GM19239 (cell line): Measurements from ENCODE around the gene TYW1B.
"Not testable (repeated sequence)": the region's sequence is repeated elsewhere in the genome, so short reads cannot be mapped to it uniquely, and the experiment has no call there.

Experiments used
- DNase-seq: peaks from one replicate; pipeline ENCODE4 v3.0.0; 2011; ENCODE audit warnings: low spot score; ENCODE audit not compliant: insufficient read length
- FAIRE-seq: peaks from 2 replicates; lab custom pipeline; 2011; peaks lifted over from hg19 to GRCh38; lab: Jason Lieb, UNC

The TYW1B gene

DNA sequence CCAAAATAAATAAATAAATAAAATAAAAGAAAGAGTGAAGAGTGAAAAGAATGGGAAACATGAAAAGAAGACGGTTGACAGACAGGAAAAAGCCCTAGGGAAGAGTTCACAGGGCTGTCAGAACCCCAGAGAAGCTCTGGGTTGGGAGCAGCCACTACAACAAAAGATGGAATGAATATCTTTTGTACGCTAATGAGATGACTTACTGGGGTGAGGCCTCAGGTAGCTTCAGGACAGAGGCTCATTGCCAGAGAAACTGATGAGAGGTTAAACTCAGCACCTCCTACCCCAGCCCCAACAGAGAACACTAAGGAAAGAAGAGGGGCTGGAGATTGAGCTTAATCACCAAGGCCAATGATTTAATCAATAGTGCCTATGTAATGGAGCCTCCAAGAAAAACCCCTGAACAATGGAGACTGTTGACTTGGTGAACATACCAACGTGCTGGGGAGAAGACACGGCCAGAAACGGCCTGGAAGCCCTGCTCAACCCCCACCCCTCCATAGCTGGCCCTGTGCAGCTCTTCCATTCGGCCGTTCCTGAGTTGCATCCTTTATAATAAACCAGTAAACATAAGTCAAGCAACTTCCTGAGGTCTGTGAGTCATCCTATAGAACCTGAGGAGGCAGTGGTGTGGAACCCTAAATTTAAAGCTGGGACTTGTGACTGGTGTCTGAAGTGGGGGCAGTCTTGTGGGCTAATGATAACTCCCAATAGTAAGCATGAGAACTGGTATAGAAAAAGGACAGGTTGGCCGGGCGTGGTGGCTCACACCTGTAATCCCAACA is 11.4 kb downstream of the TYW1B start:
- DNase-seq, FAIRE-seq: not testable (repeated sequence)

DNA sequence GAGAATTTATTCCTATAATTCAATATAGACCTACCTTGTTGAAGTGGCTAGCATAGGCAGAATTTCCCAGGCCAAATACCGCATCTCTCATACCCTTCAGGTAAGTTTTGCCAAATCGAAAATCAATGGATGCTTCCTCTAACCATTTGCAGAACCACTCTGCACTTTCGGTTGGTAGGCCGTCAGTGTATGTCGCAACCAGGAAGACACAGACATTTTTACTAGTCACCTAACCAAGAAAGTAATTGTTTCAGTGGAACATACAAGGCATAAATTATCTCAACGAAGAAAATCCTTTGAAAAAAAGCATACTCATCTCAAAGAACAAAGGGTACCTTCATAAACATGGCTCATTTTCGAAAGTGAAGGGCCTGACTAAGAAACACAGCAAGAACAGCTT is 17.6 kb downstream of the TYW1B start:
- not testable (repeated sequence) for FAIRE-seq, DNase-seq

DNA sequence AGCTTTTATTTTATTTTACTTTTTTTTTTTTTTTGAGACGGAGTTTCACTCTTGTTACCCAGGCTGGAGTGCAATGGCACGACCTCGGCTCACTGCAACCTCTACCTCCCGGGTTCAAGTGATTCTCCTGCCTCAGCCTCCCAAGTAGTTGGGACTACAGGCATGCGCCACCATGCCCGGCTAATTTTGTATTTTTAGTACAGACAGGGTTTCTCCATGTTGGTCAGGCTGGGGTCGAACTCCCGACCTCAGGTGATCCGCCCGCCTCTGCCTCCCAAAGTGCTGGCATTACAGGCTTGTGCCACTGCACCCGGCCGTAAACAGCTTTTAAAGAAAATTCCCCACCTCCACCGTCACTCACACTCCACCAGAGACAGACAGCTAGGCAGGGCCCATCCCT is 19.5 kb downstream of the TYW1B start:
- not testable (repeated sequence) for FAIRE-seq, DNase-seq

DNA sequence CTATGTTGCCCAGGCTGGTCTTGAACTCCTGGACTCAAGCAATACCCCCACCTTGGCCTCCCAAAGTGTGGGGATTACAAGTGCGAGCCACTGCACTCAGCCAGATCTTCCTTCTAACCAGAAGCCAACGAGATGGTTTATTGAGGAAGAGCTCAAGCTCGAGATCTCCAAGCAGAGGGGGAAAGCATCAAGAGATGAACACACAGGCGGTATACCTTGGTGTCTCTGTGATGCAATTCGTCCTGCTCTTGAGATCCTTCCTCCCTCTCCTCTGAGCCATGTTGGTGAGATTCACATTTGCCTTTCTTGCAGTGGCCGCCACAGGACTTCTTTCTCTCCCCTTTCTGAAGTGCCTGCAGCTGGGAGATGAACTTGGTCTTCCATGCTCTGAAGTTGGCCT is 21.1 kb downstream of the TYW1B start:
- DNase-seq, FAIRE-seq: not testable (repeated sequence)

DNA sequence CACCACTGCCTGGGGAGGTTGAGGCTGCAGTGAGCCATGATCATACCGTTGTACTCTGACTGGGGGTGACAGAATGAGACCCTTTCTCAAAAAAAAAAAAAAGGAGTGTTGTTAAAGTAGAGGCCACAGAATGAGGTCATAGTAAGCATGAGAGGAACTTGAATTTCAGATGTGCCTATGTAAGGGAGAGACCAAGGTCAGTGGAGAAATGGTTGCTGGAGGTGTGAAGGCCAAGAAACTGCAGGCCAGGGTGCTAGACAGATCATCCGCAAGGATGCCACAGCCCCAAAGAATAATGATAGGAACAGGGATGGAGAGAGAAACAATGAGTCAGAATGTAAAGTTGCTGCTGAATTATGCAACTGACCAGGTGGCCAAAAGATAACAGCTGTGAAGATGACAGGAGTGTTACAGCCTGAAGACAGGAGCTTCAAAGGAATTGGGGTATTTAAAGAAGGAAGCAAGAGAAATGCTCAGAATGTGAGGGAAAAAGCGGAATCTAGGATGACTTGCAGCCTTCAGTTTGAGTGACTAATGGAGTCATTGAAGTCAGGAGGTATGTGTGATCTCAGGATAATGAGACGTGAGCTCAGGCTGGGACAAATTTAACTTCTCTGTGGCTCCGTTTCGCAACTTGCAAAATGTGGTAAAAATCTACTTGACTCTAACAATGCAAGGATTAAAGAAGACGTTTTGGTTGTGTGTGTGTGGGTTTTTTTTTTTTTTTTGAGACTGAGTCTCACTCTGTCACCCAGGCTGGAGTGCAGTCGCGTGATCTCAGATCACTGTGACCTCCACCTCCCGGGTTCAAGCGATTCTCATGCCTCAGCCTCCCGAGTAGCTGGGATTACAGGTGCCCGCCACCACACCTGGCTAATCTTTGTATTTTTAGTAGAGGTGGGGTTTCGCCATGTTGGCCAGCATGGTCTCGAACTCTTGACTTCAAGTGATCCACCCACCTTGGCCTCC is 22.2 kb downstream of the TYW1B start:
- FAIRE-seq (no peak), DNase-seq (no peak)

DNA sequence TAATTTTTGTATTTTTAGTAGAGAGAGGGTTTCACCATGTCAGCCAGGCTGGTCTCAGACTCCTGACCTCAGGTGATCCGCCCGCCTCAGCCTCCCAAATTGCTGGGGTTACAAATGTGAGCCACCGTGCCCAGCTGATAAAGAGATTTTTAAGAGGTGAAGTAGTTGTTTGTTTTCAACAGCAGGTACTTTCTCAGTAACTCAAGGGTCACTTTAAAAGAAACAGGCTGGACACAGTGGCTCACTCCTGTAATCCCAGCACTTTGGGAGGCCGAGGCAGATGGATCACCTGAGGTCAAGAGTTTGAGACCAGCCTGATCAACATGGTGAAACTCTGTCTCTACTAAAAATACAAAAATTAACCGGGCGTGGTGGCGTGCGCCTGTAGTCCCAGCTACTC is 24.2 kb downstream of the TYW1B start:
- not testable (repeated sequence) for DNase-seq, FAIRE-seq

DNA sequence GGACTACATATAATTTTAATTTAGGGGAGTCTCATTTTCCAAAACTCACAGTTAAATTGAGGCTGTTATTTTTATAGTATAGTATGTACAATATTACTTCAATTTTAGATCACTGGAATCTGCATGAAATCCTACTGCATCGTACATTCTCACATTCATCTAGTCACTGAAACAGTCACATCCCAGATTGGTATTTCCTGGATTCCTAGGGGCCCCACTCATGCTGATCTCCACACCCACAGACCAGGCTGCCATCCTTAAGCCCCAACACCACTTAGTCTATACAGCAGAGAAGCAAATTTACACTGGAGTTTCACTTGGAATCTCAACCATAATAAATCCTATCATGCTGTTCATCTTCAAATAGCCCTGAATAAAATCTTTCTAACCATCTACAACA is 26.4 kb downstream of the TYW1B start:
- not testable (repeated sequence) for FAIRE-seq

DNA sequence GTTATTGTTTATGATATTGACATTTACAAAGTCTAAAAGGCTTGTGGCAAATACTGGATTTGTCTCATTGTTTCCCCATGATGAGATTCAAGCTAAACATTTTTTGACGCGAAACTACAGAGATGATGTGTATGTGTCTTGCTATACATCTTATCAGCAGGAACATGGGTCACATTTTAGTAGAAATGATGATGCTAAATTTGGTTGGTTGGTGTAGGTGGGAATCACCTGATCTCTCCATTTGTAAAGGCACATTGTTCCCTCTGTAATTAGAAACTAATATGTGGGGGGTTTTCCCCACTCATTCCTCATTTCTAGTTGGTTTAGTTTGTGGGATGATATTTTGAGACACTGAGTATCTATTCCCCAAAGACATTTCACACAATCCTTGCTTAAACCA is 32.6 kb downstream of the TYW1B start:
- FAIRE-seq, DNase-seq: not testable (repeated sequence)

More for the DNA sequence above, 26.4 kb downstream of the TYW1B start:
- not testable (repeated sequence) for DNase-seq

DNA sequence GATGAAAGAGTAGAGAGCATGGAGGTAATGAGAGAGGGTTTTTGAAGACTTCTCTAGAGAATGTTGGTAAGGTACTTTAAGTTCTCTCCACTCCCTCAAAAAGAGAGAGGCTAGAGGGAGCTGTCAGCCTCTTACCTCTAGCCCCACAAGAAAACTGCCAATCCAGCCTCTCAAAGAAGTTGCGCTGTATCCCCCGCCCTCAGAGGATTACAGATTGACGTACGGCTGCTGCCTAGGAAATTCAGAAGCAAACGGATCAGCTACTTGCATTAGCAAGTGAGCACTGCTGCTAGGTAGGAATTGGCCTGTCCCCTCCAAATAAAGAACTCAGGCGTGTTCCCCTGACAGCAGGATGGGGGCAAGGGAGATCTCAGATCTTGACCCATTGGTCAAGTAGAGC is 34.2 kb downstream of the TYW1B start:
- FAIRE-seq (no peak), DNase-seq (no peak)

DNA sequence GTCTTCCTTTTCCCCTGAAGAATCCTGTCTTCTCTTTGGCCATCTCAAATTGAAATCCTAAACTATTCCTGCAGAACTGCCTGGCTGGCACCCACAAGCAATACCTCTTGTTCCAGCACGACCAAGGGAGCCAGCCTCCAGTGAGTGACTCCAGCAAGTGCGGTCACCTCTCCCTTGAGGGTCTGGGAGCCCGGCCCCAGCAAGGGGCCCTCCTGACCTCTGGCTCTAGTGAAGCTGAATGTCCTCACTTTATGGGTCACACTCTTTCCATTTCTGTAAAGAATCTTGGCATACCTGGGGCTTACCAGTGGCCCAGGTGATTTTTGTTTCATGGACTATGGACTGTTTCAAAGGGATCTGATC is 37.3 kb downstream of the TYW1B start:
- DNase-seq, FAIRE-seq: not testable (repeated sequence)

DNA sequence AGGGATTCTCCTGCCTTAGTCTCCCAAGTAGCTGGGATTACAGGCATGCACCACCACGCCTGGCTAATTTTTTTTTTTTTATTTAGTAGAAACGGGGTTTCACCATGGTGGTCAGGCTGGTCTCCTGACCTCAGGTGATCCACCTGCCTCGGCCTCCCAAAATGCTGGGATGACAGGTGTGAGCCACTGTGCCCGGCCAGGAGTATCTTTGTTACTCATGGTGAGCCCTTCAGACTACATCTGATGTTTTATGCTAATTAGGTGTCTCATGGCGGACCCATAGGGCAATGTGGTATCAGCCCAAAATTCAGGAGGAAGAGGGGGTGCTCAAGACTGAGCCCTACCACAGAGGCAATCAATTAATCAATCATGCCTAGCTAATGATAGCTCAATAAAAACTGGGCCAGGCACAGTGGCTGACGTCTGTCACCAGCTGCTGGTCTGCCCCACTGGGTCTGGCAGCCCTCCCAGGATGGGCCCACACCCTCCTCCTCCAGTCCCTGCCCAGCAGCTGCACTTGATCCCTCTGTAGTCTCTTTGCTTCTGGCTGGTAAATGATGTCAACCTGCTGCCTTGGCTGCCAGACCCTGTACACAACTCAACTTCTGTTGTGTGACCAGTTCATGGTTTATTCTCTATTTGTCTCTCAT is 37.8 kb downstream of the TYW1B start:
- not testable (repeated sequence) for FAIRE-seq, DNase-seq

DNA sequence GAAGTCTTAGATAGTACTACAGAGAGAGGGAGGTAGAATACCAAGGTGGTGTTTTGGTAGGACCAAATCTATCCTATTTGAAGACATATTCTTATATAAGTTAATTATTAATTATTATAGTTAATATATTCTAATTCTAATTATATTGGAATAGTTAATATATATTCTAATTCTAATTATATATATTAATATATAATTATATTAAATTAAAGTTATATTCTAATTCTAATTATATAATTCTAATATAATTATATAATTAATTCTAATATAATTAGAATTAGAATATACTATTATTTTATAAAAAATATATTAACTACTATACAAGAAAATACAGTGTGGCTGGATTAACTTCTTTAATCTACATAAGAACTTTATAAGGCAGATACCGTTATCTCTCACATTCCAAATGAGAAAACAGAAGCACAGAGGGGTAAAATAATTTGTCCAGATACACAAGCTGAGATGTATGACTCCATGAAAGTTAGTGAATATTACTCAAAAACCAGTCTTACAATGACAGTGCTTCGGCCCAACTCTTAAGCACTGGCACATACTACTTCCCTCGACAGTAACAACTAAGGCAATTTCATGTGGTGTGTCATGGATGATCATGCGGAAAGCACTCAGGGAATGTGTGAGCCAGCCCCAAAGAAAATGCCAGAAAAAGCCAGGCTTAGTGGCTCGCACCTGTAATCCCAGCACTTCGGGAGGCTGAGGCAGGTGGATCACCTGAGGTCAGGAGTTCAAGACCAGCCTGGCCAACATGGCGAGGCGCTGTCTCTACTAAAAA is 42.6 kb downstream of the TYW1B start:
- no peak for FAIRE-seq
- no peak for DNase-seq

DNA sequence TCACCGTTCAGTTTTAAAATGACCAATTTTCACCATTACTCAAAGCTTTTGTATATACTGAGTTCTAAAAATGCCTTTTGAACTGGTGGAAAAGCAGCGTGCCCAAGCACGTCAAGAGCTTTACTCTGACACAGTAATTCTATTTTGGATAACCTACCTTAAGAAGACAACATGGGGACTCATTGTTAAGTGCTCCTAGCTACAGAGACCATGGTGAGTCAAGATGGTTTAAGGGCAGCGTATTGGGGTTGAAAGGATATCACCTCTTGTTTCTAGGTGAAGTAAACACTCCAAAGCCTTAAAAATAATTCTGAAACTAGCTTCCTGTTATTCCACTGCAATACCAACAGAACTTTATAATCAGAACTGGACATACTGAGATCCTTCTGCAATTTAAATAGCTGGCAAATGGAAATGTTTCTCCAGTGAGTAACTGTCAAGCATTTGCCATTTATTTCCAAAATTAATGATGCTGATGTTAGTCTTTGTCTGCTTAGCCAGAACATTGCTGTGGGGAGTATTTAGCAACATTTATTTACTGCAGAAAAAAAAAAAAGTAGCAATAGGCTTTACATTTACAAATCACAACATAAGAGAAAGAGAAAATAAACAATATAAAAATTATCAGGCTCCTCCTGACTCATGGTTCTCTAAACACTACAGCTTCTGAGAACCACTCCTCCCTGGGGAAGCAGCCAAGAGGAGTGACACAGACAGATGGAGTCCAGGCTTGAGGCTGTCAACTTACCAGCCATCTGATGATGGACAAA is 44.2 kb downstream of the TYW1B start:
- not testable (repeated sequence) for FAIRE-seq, DNase-seq

DNA sequence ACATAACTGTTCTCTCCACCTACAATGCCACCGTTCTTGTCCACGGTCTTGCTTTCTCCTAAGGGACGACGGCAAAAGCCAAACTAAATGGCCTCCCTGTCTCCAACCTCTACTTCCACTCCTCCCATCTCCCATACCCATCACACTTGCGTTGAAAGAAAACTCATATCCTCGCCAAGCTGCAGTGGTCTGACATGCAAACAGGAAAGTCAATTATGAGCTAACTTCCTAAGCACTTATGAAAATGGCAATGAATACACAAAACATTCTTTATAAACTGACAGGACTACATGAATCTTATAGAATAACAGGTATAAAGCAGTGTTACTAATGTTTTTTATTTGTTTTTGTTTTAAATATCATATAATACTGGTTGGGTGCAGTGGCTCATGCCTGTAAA is 46.4 kb downstream of the TYW1B start:
- no peak for FAIRE-seq
- no peak for DNase-seq

DNA sequence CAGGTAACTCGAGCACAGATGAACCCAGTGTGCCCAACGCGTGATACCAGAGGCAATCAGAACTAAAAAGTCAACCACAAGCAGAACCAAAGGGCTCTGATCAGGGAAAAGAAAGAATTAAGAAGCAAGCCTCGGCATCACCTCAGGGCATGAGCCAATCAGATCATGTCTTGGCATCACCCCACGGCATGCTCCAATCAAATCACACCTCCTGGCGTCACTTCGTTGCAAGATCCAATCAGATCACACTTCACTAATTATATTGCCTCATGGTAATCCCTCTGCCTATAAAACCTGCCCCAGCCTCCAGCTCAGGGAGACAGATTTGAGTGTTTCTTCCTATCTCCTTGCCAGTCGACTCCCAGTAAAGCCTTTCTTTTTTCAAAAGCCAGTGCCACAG is 46.8 kb downstream of the TYW1B start:
- DNase-seq (no peak), FAIRE-seq (no peak)

DNA sequence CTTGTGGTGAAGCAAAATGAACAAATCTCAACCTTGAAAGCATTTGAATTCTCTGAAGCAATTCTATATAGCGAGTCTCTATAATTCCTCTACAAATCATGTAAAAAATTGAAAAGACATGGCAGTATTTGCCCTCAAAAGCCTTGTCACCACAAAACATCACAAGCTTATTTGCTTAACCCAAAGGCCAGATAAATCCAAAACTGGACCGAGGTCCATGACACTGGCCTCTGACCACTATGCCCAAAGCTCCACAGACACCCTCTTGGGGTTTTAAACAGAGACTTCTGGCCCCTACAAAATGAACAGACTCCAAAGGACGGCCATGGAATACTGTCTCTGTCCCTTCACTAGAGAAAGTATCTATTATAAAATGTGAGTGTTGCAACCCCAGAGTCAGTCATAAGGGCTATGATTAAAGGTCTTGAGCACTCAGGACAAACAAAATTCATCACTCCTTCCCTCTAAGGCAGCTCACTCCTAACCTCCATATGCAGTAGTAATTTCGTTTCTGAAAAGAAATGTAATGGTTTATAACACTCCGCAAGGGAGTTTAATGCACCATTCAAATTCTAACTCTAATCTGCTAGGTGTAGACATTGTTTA is 47.6 kb downstream of the TYW1B start:
- not testable (repeated sequence) for DNase-seq, FAIRE-seq

DNA sequence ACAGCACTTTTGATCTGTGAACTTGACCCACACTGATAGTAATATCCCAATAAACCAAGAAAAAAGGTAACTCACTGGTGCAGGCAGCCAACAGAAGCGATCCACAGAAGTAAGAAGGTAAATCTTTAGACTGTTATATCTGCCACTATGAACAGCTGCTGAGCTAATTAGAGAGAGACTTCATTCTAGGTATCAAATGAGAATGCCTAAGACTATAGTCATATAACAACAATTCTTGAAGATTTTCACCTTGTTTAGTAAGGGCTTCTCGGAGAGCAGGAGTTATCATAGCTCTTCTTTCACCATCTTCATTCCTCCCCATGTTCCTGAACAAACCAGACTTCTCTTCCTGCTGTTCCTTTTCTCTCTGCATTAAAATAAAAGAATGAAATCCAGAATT is 50.8 kb downstream of the TYW1B start:
- peak; percentile 4 for FAIRE-seq
- not testable (repeated sequence) for DNase-seq

DNA sequence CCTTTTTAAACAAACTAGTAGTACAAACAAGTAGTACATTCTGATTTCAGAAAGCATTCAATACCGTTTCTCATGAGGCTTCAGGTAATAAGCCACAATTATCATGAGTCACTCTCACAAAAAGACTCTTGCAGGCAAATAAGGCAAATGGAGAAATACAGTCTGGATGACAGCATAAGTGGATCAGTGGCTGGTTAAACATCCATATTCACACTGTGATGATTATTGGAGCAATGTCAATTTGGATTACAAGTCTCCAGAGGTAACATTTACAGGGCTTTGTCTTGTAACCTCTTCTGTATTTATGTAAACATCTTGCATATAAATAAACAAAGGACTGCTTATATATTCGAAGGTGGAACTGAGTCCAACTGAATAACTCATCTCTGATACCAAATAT is 55.4 kb downstream of the TYW1B start:
- not testable (repeated sequence) for FAIRE-seq

More for the DNA sequence above, 55.4 kb downstream of the TYW1B start:
- not testable (repeated sequence) for DNase-seq
